HepG2 (cell line): Measurements from ENCODE around the gene EEFSEC. TPM values are rescaled to one million over a fixed set of nuclear protein-coding genes. Genes with fewer than 3 reads are reported as not detected.

Experiments
- ATAC-seq: fragments of 200-7000 bp; cut with Tn5 transposase; 3 replicates; pipeline ENCODE4 v1.9.1; 2020; ENCODE audit warnings: mild to moderate bottlenecking, moderate library complexity
- BruUV-seq: library from RNA; stranded (reverse); fragments of 400-500 nt; replicated peaks from 2 replicates; lab custom pipeline; 2021; lab: Mats Ljungman, UMichigan
- CTCF ChIA-PET: fragments of 300-600 bp; formaldehyde crosslinking; extraction: SDS; loops from one replicate; lab custom pipeline; 2021; ENCODE audit warnings: low total read pairs, inconsistent platforms, low intra/inter-chr PET ratio; lab: Yijun Ruan, JAX
- POLR2A ChIA-PET: fragments of 350-600 bp; sonication (Branson Sonifier 250); formaldehyde crosslinking; loops from one replicate; lab custom pipeline; 2020; ENCODE audit warnings: antibody characterized with exemption, inconsistent platforms; lab: Yijun Ruan, JAX
- DNase-seq: peaks from one replicate; pipeline ENCODE4 v3.0.0-alpha.2; 2015; ENCODE audit warnings: low spot score
- FAIRE-seq: peaks from 3 replicates; lab custom pipeline; 2011; peaks lifted over from hg19 to GRCh38; lab: Jason Lieb, UNC
- H2AFZ ChIP-seq: one replicate; pipeline ENCODE4 v1.6.1; 2011; ENCODE audit warnings: low read length, inconsistent platforms
- H3K27ac ChIP-seq: fragments of 300-600 bp; 3 replicates; pipeline ENCODE4 v1.8.0; 2011; ENCODE audit warnings: mixed run types, mild to moderate bottlenecking, mixed read lengths, low read length, inconsistent platforms; ENCODE audit not compliant: insufficient read depth; ENCODE audit errors: extremely low read length
- H3K27me3 ChIP-seq, 2 experiments: fragments of 200-600 bp in 1 of 2; 2 replicates in 1 of 2; 3 replicates in 1 of 2; pipeline versions ENCODE4 v1.6.0 to v1.8.0; 2011; ENCODE audit warnings: low read length in 2 of 2, mild to moderate bottlenecking in 2 of 2, moderate library complexity in 2 of 2, inconsistent platforms in 1 of 2; ENCODE audit not compliant: insufficient read depth in 2 of 2, control insufficient read depth in 1 of 2
- H3K36me3 ChIP-seq, 2 experiments: fragments of 200-600 bp in 1 of 2; replicated peaks in 1 of 2; 2 replicates in 1 of 2; 3 replicates in 1 of 2; pipeline versions ENCODE4 v1.5.1 to v1.8.0; 2011; ENCODE audit warnings: low read length in 2 of 2, inconsistent platforms in 1 of 2; ENCODE audit not compliant: insufficient read depth in 2 of 2, control insufficient read depth in 1 of 2
- H3K4me1 ChIP-seq: 2 replicates; pipeline ENCODE4 v1.5.1; 2012; ENCODE audit warnings: low read length, inconsistent platforms; ENCODE audit not compliant: insufficient read depth
- H3K4me2 ChIP-seq: 2 replicates; pipeline ENCODE4 v1.6.0; 2011; ENCODE audit warnings: low read depth, low read length, inconsistent platforms
- H3K4me3 ChIP-seq, 3 experiments: fragments of 200-600 bp in 1 of 3; sonication (generic), shearing (Covaris generic) in 1 of 3; replicated peaks in 1 of 3; 2 replicates each; pipeline ENCODE4 v1.5.1; 2011 to 2016; ENCODE audit warnings: low read length in 3 of 3, inconsistent platforms in 2 of 3, low read depth in 2 of 3, mild to moderate bottlenecking in 2 of 3, control low read depth in 1 of 3, mixed read lengths in 1 of 3; ENCODE audit not compliant: insufficient read depth in 1 of 3
- H3K79me2 ChIP-seq: one replicate; pipeline ENCODE4 v1.6.1; 2011; ENCODE audit warnings: low read length, inconsistent platforms; ENCODE audit not compliant: insufficient read depth
- H3K9ac ChIP-seq: 2 replicates; pipeline ENCODE4 v1.6.0; 2011; ENCODE audit warnings: mild to moderate bottlenecking, low read depth, low read length, inconsistent platforms; ENCODE audit not compliant: insufficient read depth
- H3K9me3 ChIP-seq: 2 replicates; pipeline ENCODE4 v1.5.1; 2012; ENCODE audit warnings: mild to moderate bottlenecking, low read length
- H4K20me1 ChIP-seq: 2 replicates; pipeline ENCODE4 v1.6.0; 2011; ENCODE audit warnings: inconsistent platforms, mild to moderate bottlenecking, low read length, moderate library complexity; ENCODE audit not compliant: insufficient read depth
- CBX5 ChIP-seq: sonication (generic); formaldehyde crosslinking; IDR thresholded peaks from 2 replicates; pipeline ENCODE4 v1.4.0; 2020; ENCODE audit warnings: missing genetic modification reagents, borderline replicate concordance
- CCAR2 ChIP-seq: fragments of 200-400 bp; formaldehyde crosslinking; optimal IDR thresholded peaks from 2 replicates; pipeline ENCODE3; 2018; ENCODE audit warnings: low read depth, mild to moderate bottlenecking, low read length, moderate library complexity
- FOXP1 ChIP-seq, 2 experiments: fragments of 450-650 bp in 1 of 2; IDR thresholded peaks; 2 replicates each; pipeline ENCODE4 v1.6.1; 2017 to 2018; ENCODE audit warnings: antibody characterized with exemption in 1 of 2
- GABPB1 ChIP-seq: IDR thresholded peaks from 2 replicates; pipeline ENCODE4 v1.6.1; 2016; ENCODE audit warnings: mild to moderate bottlenecking, missing genetic modification reagents, moderate library complexity, missing compliant biosample characterization
- SRY ChIP-seq: sonication (generic); formaldehyde crosslinking; IDR thresholded peaks from 2 replicates; pipeline ENCODE4 v1.8.0; 2022; ENCODE audit warnings: mild to moderate bottlenecking, missing genetic modification reagents
- STAT5B ChIP-seq: sonication (generic); formaldehyde crosslinking; IDR thresholded peaks from 2 replicates; pipeline ENCODE4 v1.4.0; 2020; ENCODE audit warnings: missing genetic modification reagents
- TBX2 ChIP-seq: sonication (generic); formaldehyde crosslinking; IDR thresholded peaks from 2 replicates; pipeline ENCODE4 v1.5.0; 2020; ENCODE audit warnings: missing genetic modification reagents, mild to moderate bottlenecking, borderline replicate concordance
- TCF7 ChIP-seq: sonication (generic); IDR thresholded peaks from 2 replicates; pipeline ENCODE4 v1.6.1; 2016; ENCODE audit warnings: antibody characterized with exemption, low read depth
- ZIK1 ChIP-seq: sonication (generic); formaldehyde crosslinking; IDR thresholded peaks from 2 replicates; pipeline ENCODE4 v1.5.0; 2020; ENCODE audit warnings: mild to moderate bottlenecking, low read depth, missing genetic modification reagents, borderline replicate concordance
- ZNF124 ChIP-seq: sonication (generic); formaldehyde crosslinking; IDR thresholded peaks from 2 replicates; pipeline ENCODE4 v1.4.0; 2020; ENCODE audit warnings: missing genetic modification reagents
- ZNF230 ChIP-seq: sonication (generic); formaldehyde crosslinking; IDR thresholded peaks from 2 replicates; pipeline ENCODE4 v1.4.0; 2020; ENCODE audit warnings: mild to moderate bottlenecking, missing genetic modification reagents
- ZNF253 ChIP-seq: sonication (generic); formaldehyde crosslinking; IDR thresholded peaks from 2 replicates; pipeline ENCODE4 v1.8.0; 2022; ENCODE audit warnings: mild to moderate bottlenecking, missing genetic modification reagents, borderline replicate concordance
- ZNF577 ChIP-seq: sonication (generic); formaldehyde crosslinking; IDR thresholded peaks from 2 replicates; pipeline ENCODE4 v1.4.0; 2020; ENCODE audit warnings: mild to moderate bottlenecking, low read depth, missing genetic modification reagents, borderline replicate concordance
- ZNF616 ChIP-seq: sonication (generic); formaldehyde crosslinking; IDR thresholded peaks from 2 replicates; pipeline ENCODE4 v1.5.0; 2020; ENCODE audit warnings: low read depth, mild to moderate bottlenecking, missing genetic modification reagents
- ZNF761 ChIP-seq: sonication (generic); formaldehyde crosslinking; conservative IDR thresholded peaks from 2 replicates; pipeline ENCODE4 v1.4.0; 2020; ENCODE audit warnings: mild to moderate bottlenecking, missing genetic modification reagents
- ZNF780A ChIP-seq: sonication (generic); formaldehyde crosslinking; IDR thresholded peaks from 2 replicates; pipeline ENCODE4 v1.8.0; 2022; ENCODE audit warnings: mild to moderate bottlenecking, missing genetic modification reagents, moderate library complexity
- ZSCAN12 ChIP-seq: sonication (generic); formaldehyde crosslinking; IDR thresholded peaks from 2 replicates; pipeline ENCODE4 v1.9.0; 2021; ENCODE audit warnings: mild to moderate bottlenecking, missing genetic modification reagents
- WGBS: methylation state at CpG from one replicate; pipeline ENCODE4 v1.1.6; 2017; ENCODE audit warnings: low lambda C conversion rate; 5-methylcytosine and 5-hydroxymethylcytosine counted together
- in situ Hi-C: cut with HindIII; loops from 2 replicates; pipeline ENCODE4 v1.10.0; 2017; ENCODE audit warnings: low pct_unique_long_range_greater_than_20kb; ENCODE audit not compliant: extremely low pct_ligation_motif_present
- intact Hi-C: fragments of 100-400 bp; cut with micrococcal nuclease; formaldehyde crosslinking; loops from one replicate; pipeline ENCODE4 v1.10.0; 2022; ENCODE audit not compliant: unreplicated experiment
- polyA plus RNA-seq, 8 experiments: library from polyadenylated mRNA; depleted of rRNA in 3 of 8; stranded (reverse) in 7 of 8; unstranded in 1 of 8; fragments of >200 nt; fragmentation: Illumina TruSeq in 4 of 8; extraction: Trizol in 4 of 8; gene quantifications; 2 replicates each; pipeline versions ENCODE4 v1.2.1 to v1.2.3, GENCODE V29; 2011 to 2016; ENCODE audit warnings: low read depth in 4 of 8, missing spikeins in 1 of 8, mixed read lengths in 1 of 8; ENCODE audit not compliant: insufficient read depth in 1 of 8
- total RNA-seq, 5 experiments: library from RNA; depleted of rRNA; stranded (reverse); fragments of >200 nt; fragmentation: Illumina TruSeq; extraction: Trizol; gene quantifications; 2 replicates each; pipeline ENCODE4 v1.2.3, GENCODE V29; 2016; ENCODE audit warnings: low read depth in 1 of 5
- TF ChIP-seq, protein P1 (sequence below): sonication (generic); formaldehyde crosslinking; IDR thresholded peaks from 2 replicates; pipeline ENCODE4 v1.8.0; 2023; ENCODE audit warnings: mild to moderate bottlenecking, missing genetic modification reagents
- TF ChIP-seq, protein P2 (sequence below): sonication (generic); formaldehyde crosslinking; IDR thresholded peaks from 2 replicates; pipeline ENCODE4 v1.8.0; 2022; ENCODE audit warnings: mild to moderate bottlenecking, missing genetic modification reagents, moderate library complexity
- TF ChIP-seq, protein P3 (sequence below): IDR thresholded peaks from 2 replicates; pipeline ENCODE4 v1.6.1; 2016; ENCODE audit warnings: low read depth, missing genetic modification reagents, missing compliant biosample characterization

Gene EEFSEC
- total and polyA plus RNA-seq, 2 of the 13 experiments (the other 11 are each of a cell fraction or from before 2014, with no cell fraction given) = 6.4 to 24.2 TPM

- DNase-seq = no peak
- H3K9me3 ChIP-seq = peaks cover 20% of the 10 kb centered on the region
- TF ChIP-seq FOXP1 (IDR thresholded peaks at IDR 0.05) = no peak
- no peak for TF ChIP-seq FOXP1 (CRISPR knock-in tag; IDR thresholded peaks at IDR 0.05)
- no peak for TF ChIP-seq ZSCAN12 (CRISPR knock-in tag)
- TF ChIP-seq ZNF616 (CRISPR knock-in tag) = no peak
- no peak for TF ChIP-seq ZNF780A (CRISPR knock-in tag)
- no peak for TF ChIP-seq ZNF230 (CRISPR knock-in tag)
- no peak for TF ChIP-seq TBX2 (CRISPR knock-in tag)
- no peak for TF ChIP-seq ZNF761 (CRISPR knock-in tag)
- TF ChIP-seq ZNF253 (CRISPR knock-in tag) = no peak
- TF ChIP-seq CCAR2 = no peak
- no peak for TF ChIP-seq TCF7
- TF ChIP-seq, protein P1, sequence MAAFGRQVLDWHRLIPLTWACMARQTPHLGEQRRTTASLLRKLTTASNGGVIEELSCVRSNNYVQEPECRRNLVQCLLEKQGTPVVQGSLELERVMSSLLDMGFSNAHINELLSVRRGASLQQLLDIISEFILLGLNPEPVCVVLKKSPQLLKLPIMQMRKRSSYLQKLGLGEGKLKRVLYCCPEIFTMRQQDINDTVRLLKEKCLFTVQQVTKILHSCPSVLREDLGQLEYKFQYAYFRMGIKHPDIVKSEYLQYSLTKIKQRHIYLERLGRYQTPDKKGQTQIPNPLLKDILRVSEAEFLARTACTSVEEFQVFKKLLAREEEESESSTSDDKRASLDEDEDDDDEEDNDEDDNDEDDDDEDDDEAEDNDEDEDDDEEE (CRISPR knock-in tag) = no peak
- TF ChIP-seq, protein P2, sequence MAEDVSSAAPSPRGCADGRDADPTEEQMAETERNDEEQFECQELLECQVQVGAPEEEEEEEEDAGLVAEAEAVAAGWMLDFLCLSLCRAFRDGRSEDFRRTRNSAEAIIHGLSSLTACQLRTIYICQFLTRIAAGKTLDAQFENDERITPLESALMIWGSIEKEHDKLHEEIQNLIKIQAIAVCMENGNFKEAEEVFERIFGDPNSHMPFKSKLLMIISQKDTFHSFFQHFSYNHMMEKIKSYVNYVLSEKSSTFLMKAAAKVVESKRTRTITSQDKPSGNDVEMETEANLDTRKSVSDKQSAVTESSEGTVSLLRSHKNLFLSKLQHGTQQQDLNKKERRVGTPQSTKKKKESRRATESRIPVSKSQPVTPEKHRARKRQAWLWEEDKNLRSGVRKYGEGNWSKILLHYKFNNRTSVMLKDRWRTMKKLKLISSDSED (CRISPR knock-in tag) = no peak
- TF ChIP-seq ZIK1 (CRISPR knock-in tag) = no peak
- TF ChIP-seq, protein P3, sequence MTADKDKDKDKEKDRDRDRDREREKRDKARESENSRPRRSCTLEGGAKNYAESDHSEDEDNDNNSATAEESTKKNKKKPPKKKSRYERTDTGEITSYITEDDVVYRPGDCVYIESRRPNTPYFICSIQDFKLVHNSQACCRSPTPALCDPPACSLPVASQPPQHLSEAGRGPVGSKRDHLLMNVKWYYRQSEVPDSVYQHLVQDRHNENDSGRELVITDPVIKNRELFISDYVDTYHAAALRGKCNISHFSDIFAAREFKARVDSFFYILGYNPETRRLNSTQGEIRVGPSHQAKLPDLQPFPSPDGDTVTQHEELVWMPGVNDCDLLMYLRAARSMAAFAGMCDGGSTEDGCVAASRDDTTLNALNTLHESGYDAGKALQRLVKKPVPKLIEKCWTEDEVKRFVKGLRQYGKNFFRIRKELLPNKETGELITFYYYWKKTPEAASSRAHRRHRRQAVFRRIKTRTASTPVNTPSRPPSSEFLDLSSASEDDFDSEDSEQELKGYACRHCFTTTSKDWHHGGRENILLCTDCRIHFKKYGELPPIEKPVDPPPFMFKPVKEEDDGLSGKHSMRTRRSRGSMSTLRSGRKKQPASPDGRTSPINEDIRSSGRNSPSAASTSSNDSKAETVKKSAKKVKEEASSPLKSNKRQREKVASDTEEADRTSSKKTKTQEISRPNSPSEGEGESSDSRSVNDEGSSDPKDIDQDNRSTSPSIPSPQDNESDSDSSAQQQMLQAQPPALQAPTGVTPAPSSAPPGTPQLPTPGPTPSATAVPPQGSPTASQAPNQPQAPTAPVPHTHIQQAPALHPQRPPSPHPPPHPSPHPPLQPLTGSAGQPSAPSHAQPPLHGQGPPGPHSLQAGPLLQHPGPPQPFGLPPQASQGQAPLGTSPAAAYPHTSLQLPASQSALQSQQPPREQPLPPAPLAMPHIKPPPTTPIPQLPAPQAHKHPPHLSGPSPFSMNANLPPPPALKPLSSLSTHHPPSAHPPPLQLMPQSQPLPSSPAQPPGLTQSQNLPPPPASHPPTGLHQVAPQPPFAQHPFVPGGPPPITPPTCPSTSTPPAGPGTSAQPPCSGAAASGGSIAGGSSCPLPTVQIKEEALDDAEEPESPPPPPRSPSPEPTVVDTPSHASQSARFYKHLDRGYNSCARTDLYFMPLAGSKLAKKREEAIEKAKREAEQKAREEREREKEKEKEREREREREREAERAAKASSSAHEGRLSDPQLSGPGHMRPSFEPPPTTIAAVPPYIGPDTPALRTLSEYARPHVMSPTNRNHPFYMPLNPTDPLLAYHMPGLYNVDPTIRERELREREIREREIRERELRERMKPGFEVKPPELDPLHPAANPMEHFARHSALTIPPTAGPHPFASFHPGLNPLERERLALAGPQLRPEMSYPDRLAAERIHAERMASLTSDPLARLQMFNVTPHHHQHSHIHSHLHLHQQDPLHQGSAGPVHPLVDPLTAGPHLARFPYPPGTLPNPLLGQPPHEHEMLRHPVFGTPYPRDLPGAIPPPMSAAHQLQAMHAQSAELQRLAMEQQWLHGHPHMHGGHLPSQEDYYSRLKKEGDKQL (CRISPR knock-in tag) = no peak
- TF ChIP-seq GABPB1 (CRISPR knock-in tag) = no peak
- no peak for TF ChIP-seq SRY
- no peak for TF ChIP-seq ZNF124 (CRISPR knock-in tag)
- no peak for TF ChIP-seq STAT5B (CRISPR knock-in tag)
- TF ChIP-seq CBX5 (CRISPR knock-in tag) = no peak
- TF ChIP-seq ZNF577 (CRISPR knock-in tag) = no peak
- BruUV-seq = no TSS peak
- no peak for ATAC-seq
- H3K27ac ChIP-seq = no peak overlapping the region
- no peaks in the 10 kb centered on the region for H3K79me2 ChIP-seq
- POLR2A ChIA-PET = no interaction called here
- H2AFZ ChIP-seq = no peak overlapping the region
- 93% methylated on average over 8 of the region's 8 CpGs for WGBS
- no peak overlapping the region for H3K4me3 ChIP-seq
- H3K27me3 ChIP-seq = no peaks in the 10 kb centered on the region
- no peak overlapping the region for H3K9ac ChIP-seq
- H3K36me3 ChIP-seq = peaks cover 20 to 61% of the 10 kb centered on the region in 2 experiments
- H4K20me1 ChIP-seq = no peaks in the 10 kb centered on the region
- intact Hi-C loops = no loop called here
- no peak for FAIRE-seq
- CTCF ChIA-PET = no interaction called here
- H3K4me1 ChIP-seq = no peaks in the 10 kb centered on the region
- in situ Hi-C loops = no loop called here
- no peak overlapping the region for H3K4me2 ChIP-seq
These were observed 109.8 kb downstream of the EEFSEC start for GRCh38 chr3:128263118-128263517.
